ENCODE measurements around the gene LSAMP.

Gene LSAMP

GRCh38 chr3:116160594-116160993, 284.7 kb downstream of the LSAMP start:
- no peak for DNase-seq

- no peak for DNase-seq
Observed at GRCh38 chr3:116155841-116156240, 289.4 kb downstream of the LSAMP start.

DNA sequence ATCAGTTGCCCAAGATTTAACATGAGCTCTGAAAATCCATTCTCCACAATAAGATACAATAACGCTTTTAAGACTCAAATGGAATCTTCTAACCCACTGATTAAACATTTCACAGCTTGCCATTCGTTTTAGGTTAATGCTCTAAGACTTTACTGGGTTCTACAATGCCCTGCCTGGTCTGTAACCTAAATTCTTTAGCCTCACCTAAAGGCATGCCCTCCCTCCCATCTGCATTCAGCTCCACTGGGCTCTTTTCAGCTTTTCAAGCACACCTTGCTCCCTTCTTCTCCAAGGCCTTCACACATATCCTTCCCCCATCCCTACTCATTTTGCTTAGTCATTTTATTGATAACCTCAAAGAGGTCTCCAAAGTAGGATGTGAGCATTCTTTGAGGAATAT, 290.9 kb downstream of the LSAMP start:
- DNase-seq = no peak

- DNase-seq = no peak
Observed at GRCh38 chr3:116153174-116153573, 292.1 kb downstream of the LSAMP start.

- DNase-seq = no peak
Observed at GRCh38 chr3:116150655-116151167, 294.6 kb downstream of the LSAMP start.

GRCh38 chr3:116148881-116149851, 296.1 kb downstream of the LSAMP start:
- DNase-seq = no peak

GRCh38 chr3:116145613-116146012, 299.7 kb downstream of the LSAMP start:
- DNase-seq = no peak

DNA sequence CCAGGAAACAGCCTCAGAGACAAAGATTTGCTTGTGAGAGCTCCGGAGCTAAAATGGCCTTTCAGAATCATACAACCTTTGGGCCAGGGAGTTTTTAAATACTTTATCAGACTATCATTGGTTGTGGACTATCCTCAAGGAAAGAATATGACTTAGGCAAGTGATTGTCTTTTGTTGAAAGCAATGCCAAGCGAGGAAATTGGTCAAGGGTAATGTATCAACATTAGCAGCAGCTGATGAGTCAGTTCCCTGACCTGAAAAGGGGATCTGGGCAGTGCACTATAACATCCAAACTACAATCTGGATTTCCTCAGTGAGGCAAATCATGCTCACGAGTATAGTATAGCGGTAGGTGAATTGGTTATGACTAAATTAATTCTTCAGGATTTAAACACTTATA, 303.6 kb downstream of the LSAMP start:
- no peak for DNase-seq

DNA sequence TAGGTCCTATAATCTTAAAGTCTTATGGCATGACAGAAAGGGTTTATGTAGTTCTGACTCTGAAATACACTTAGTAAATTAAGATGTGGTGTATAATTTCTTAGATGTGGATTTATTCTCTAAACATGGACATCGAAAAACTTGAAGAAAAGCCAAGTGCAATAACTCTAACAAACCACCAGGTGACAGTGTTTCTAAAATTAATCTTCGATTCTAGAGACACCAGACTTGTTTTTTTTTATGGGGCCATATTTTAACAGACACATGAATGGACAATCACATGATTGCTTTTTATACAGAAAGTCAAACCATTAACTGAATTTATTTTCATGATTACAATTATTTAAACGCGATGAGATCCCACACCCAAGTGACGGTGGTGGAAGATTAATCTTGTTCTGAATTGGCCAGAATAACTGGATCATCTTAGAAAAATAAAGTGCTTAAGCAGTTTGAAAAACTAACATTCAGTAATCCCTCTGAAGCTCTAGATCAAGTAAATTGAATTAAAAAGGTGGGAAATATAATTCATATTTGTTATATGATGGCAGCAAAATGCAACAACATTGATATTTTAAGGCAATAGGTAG, 305.1 kb downstream of the LSAMP start:
- no peak for DNase-seq

- DNase-seq = no peak
Observed at GRCh38 chr3:116139641-116140040, 305.6 kb downstream of the LSAMP start.

DNA sequence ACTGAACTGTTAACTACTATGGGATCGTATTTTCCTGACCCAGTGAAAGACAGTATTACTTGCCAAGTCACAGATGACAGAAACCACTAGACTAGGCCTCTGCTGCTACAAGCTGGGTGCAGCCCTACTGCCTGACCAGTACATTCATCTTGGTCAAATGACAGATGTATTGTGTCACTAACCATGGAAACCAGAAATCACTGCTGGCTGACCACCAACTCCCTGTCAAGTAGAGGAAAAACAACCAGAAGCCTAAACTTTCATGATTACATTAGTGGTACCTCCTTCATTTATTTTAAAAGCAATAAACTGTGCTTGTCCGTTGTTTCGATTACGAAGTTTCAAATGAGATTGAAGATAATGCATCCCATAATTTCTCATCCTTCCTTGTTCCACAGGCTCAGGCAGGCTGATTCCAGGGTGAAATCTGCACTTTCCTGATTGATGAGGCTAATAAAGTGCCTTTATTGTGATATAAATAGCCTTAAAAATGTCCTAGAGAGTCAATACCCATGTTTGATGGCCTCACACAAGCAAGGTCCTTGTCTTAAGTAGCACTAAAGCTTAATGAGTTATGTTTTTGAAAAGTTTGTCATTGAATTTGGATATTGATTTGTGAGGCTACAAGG, 309.7 kb downstream of the LSAMP start:
- no peak for DNase-seq

- no peak for DNase-seq
Observed at GRCh38 chr3:116129187-116129946, 315.9 kb downstream of the LSAMP start.

DNA sequence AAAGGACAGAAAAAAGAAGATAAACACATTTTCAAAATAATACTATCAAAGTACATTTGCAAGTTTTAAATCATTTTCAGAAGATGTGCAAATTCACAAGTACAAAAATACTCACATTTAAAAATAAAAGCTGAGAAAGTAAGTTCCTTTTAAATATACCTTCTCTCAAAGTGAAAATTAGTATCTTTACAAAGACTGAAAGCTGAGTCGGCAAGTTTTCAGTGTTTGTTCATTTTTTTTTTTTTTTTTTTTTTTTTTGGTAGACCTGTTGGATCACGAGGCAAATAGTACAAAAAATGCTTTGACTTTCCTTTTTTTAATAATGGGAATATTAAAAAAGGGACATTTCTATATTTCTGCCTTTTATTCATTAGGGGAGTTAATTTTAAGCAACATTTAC, 317.8 kb downstream of the LSAMP start:
- no peak for DNase-seq

GRCh38 chr3:116124166-116124565, 321.1 kb downstream of the LSAMP start:
- DNase-seq = no peak

DNA sequence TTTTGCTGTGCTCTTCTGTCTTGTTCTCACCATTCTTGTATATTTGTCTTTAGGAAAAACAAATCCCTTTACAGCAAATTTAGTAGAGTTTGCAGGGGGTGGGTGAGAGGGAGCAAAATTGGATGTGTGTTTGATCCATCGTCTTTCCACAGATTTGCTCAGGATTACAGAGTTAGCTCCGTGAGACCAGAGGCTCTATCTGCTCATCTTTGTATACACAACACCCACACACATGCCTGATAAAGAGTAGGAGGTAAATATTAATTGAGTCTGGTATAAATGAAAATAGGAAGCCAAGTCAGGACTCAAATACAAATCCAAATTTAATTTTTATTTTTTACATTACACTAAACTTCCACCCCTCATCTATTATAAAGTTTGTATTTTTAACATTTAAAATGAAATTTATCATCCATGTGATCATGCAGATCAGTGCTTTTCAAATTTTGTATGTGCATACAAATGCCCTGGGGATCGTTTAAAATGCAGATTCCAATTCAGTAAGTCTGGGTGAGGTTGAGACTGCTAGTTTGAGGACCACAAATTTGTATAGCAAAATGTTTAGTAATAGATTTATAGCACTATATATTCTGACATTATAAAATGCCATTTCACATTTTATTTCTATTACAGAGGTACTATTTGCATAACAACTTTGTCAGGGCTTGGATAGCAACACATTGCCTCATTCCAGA, 326.7 kb downstream of the LSAMP start:
- no peak for DNase-seq

DNA sequence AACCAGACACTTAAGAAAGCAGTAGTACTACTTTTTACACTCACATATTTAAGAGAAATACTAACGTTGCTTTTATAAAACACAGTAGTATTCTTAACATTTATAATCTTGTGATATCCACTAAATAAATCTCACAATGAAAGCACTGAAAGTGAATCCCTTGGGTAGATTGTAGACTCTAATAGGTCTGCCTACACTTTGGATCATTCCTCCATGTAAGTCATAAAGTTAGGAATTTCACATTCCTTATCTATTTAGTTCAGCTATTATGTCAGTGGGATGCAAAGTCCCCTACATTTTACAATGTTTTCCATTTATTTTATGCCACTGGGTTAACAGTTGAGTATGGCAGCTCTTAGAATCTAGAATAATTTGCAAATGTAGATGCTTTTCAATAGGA, 330.7 kb downstream of the LSAMP start:
- no peak for DNase-seq

DNA sequence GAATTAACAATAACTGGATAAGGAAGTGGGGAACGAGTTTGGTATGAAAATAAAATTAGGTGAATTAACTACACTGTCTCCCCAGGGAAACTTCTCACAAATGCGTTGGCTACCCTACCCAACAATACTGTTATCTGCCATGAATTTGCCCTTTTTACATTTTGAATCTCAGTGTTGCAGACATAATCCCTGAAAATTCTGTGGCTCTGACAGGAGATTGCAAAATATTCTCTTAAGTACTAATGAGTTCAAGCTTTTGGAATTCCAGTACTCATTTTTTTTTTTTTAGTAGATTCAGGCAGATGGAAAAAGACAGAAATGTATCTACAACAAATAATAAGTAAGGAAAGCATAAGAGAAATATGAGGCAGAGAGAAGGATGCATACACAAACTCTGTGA, 332.6 kb downstream of the LSAMP start:
- no peak for DNase-seq

DNA sequence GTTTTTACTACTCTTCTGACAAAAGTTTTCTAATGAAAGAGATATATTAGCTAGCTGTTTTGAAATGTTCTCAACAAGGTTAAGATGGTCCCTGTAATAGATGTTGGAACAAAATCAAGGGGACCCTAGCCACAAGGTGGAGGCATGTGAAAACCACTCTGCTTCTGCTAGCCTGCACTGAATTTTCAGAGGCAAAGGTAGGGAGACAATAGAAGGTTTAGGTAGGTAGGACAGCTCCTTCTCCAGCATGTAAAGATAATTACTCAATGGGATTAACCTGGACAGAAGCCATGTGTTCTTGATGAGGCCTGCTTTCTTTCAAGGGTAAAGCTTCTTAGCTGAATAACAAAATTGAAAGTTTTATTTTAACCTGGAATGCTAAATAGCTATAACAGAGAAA, 333.5 kb downstream of the LSAMP start:
- DNase-seq = no peak

- no peak for DNase-seq
Observed at GRCh38 chr3:116103868-116104530, 341.3 kb downstream of the LSAMP start.

GRCh38 chr3:116102037-116102436, 343.2 kb downstream of the LSAMP start:
- no peak for DNase-seq

- DNase-seq = no peak
Observed at GRCh38 chr3:116097226-116097625, 348.1 kb downstream of the LSAMP start.

DNA sequence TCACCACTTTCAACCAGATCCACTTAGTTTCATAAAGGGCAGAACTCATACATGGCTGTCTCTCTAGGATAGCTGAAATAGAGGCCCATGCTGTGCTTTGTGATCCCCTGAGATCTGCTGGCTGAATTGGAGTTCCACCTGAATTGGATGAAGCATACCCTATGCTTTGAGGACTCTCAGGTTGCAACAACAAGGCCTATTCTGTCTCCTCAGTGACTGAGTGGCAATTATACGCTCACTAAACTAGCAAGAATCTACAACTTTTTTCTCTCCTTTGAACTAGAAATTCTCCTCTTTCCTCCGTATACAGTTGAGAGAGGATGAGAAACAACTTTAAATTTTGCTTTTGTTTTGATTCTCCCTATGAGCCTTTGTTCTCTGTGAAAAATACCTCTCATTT, 348.7 kb downstream of the LSAMP start:
- DNase-seq = no peak
